Left ventricle myocardium inferior (tissue), 1 donor: ENCODE results near the gene IFNG-AS1. TPM values are rescaled to one million over a fixed set of nuclear protein-coding genes. Genes with fewer than 3 reads are reported as not detected.

ENCODE experiments used
- DNase-seq: peaks from one replicate; pipeline ENCODE4 v3.0.0-alpha.2; 2020
- H3K27ac ChIP-seq: fragments of 200-600 bp; replicated peaks from 2 replicates; pipeline ENCODE4 v1.8.0; 2021
- H3K27me3 ChIP-seq: fragments of 200-600 bp; 2 replicates; pipeline ENCODE4 v1.8.0; 2021; ENCODE audit warnings: low read depth
- H3K36me3 ChIP-seq: fragments of 200-600 bp; 2 replicates; pipeline ENCODE4 v1.8.0; 2021
- H3K4me1 ChIP-seq: fragments of 200-600 bp; 2 replicates; pipeline ENCODE4 v1.8.0; 2021
- H3K4me3 ChIP-seq: fragments of 200-600 bp; 2 replicates; pipeline ENCODE4 v1.8.0; 2021; ENCODE audit warnings: mild to moderate bottlenecking, moderate library complexity
- H3K9me3 ChIP-seq: fragments of 200-600 bp; replicated peaks from 2 replicates; pipeline ENCODE4 v1.8.0; 2021
- CTCF ChIP-seq: fragments of 200-600 bp; IDR thresholded peaks from 2 replicates; pipeline ENCODE4 v1.8.0; 2021; ENCODE audit warnings: antibody characterized with exemption, mild to moderate bottlenecking, borderline replicate concordance
- intact Hi-C: fragments of 100-400 bp; cut with micrococcal nuclease; formaldehyde crosslinking; loops from one replicate; pipeline ENCODE4 v1.11.0; 2022
- long read RNA-seq: library from polyadenylated mRNA; unstranded; transcript quantifications from one replicate; pipeline ENCODE4 v2.0.0, GENCODE V29; 2021
- total RNA-seq: library from RNA; stranded (reverse); fragmentation: NEBNext Ultra II Directional; extraction: Animal tissue kit (Norgen Biotek cat#: 25700); gene quantifications from one replicate; pipeline ENCODE4 v1.2.1, GENCODE V29; 2021
- donor health status: DM: no; HTN: yes; CAD: no; lungs with severe emphysema.

IFNG-AS1 gene
- total RNA-seq = 0.58 TPM
- long read RNA-seq = 0 reads

GRCh38 chr12:67989184-67989920, at the start of gene IFNG-AS1:
Gene IFNG-AS1 (plus strand): TSS chr12:67989447.
- no peak for TF ChIP-seq CTCF
- intact Hi-C loops = no loop called here
- Histone ChIP-seq H3K9me3 (no peaks in the 10 kb centered on the region), H3K36me3 (no peaks in the 10 kb centered on the region), H3K4me1 (no peaks in the 10 kb centered on the region), H3K27ac (no peak within 1 kb of the TSS), H3K4me3 (no peak within 1 kb of the TSS), H3K27me3 (no peaks in the 10 kb centered on the region)
- no peak for DNase-seq

- DNase-seq = no peak
- H3K36me3 ChIP-seq = no peaks in the 10 kb centered on the region
- intact Hi-C loops = loop anchor here (5.0 to 10.0 kb wide), 2 partner anchors 495 to 582 kb away; no protein-coding TSS in a partner anchor
These were observed 49.6 kb upstream of the IFNG-AS1 start for GRCh38 chr12:67939611-67940010.

GRCh38 chr12:67940780-67941243, 48.4 kb upstream of the IFNG-AS1 start:
- Histone ChIP-seq H3K27ac (peak overlapping the region; percentile 48), H3K4me3 (no peak overlapping the region), H3K9me3 (no peaks in the 10 kb centered on the region), H3K4me1 (peaks cover 22% of the 10 kb centered on the region), H3K27me3 (no peaks in the 10 kb centered on the region), H3K36me3 (no peaks in the 10 kb centered on the region)
- intact Hi-C loops = loop anchor here (5.0 to 10.0 kb wide), 2 partner anchors 496 to 584 kb away; no protein-coding TSS in a partner anchor
- no peak for DNase-seq
- TF ChIP-seq CTCF = no peak

More at GRCh38 chr12:67939611-67940010, 49.6 kb upstream of the IFNG-AS1 start:
- H3K27me3 ChIP-seq = no peaks in the 10 kb centered on the region
- TF ChIP-seq CTCF = no peak
- H3K4me1 ChIP-seq = peaks cover 22% of the 10 kb centered on the region
- H3K9me3 ChIP-seq = no peaks in the 10 kb centered on the region
- peak overlapping the region; percentile 48 for H3K27ac ChIP-seq
- H3K4me3 ChIP-seq = no peak overlapping the region

- Histone ChIP-seq H3K4me1 (peaks cover 22% of the 10 kb centered on the region), H3K9me3 (no peaks in the 10 kb centered on the region), H3K27ac (peak overlapping the region; percentile 38), H3K27me3 (no peaks in the 10 kb centered on the region), H3K4me3 (no peak overlapping the region), H3K36me3 (no peaks in the 10 kb centered on the region)
- intact Hi-C loops = loop anchor here (5.0 to 10.0 kb wide), 2 partner anchors 498 to 585 kb away; no protein-coding TSS in a partner anchor
- TF ChIP-seq CTCF = no peak
- no peak for DNase-seq
These were observed 46.5 kb upstream of the IFNG-AS1 start for GRCh38 chr12:67942724-67943123.

- peak; percentile 80 for TF ChIP-seq CTCF
- no peaks in the 10 kb centered on the region for H3K27me3 ChIP-seq
- H3K4me3 ChIP-seq = no peak overlapping the region
- no peak for DNase-seq
- H3K27ac ChIP-seq = peak overlapping the region; percentile 38
- H3K36me3 ChIP-seq = no peaks in the 10 kb centered on the region
- intact Hi-C loops = loop anchor here (5.0 to 10.0 kb wide), 2 partner anchors 499 to 586 kb away; no protein-coding TSS in a partner anchor
- H3K9me3 ChIP-seq = no peaks in the 10 kb centered on the region
- peaks cover 22% of the 10 kb centered on the region for H3K4me1 ChIP-seq
These were observed 45.9 kb upstream of the IFNG-AS1 start for GRCh38 chr12:67943141-67943892.
